ENCODE measurements around the gene HSPA1L. TPM values are rescaled to one million over a fixed set of nuclear protein-coding genes. Genes with fewer than 3 reads are reported as not detected.
"Not testable (repeated sequence)": the region's sequence is repeated elsewhere in the genome, so short reads cannot be mapped to it uniquely, and the experiment has no call there.

HSPA1L gene
- total and polyA plus RNA-seq, 2 donors (not counting 1 experiment from before 2014, with no cell fraction given), result 0.81 to 2.0 TPM

- H4K20me1 ChIP-seq (ENCODE audit: control insufficient read depth, insufficient read depth, low read length, poor library complexity, severe bottlenecking); H3K79me2 ChIP-seq (ENCODE audit: control insufficient read depth, insufficient read depth, low read length); H3K27me3 ChIP-seq (replicated peaks in 1 of 4; ENCODE audit: control extremely low read depth in 1 of 4, control insufficient read depth in 3 of 4, insufficient read depth in 4 of 4, low read length in 3 of 4); DNase-seq; H3K9ac ChIP-seq (ENCODE audit: low read length); H3K36me3 ChIP-seq (replicated peaks in 1 of 2; ENCODE audit: control extremely low read depth in 1 of 2, control insufficient read depth in 1 of 2, extremely low read depth in 1 of 2, insufficient read depth in 2 of 2, low read length in 1 of 2); H3K27me3 Mint-ChIP-seq; H3K27ac Mint-ChIP-seq; H3K4me2 ChIP-seq (replicated peaks; ENCODE audit: low read depth, low read length, poor library complexity, severe bottlenecking); H2AFZ ChIP-seq (ENCODE audit: insufficient read depth, low read depth, low read length, poor library complexity, severe bottlenecking); H3K9me3 ChIP-seq (ENCODE audit: control extremely low read depth in 1 of 3, control insufficient read depth in 2 of 3, insufficient read depth in 1 of 3, low read length in 2 of 3); H3K4me3 Mint-ChIP-seq; H3K9me3 Mint-ChIP-seq (ENCODE audit: insufficient read depth); ATAC-seq (ENCODE audit: low read depth); intact Hi-C loops (cut with micrococcal nuclease); H3K27ac ChIP-seq (ENCODE audit: low read length in 2 of 2); H3K4me3 ChIP-seq (ENCODE audit: control extremely low read depth in 1 of 5, extremely low read depth in 1 of 5, insufficient read depth in 1 of 5, low read depth in 2 of 5, low read length in 4 of 5): not testable (repeated sequence)
- WGBS (ENCODE audit: insufficient coverage), result 45% methylated on average over 4 of the region's 9 CpGs
- peaks cover 22 to 35% of the 10 kb centered on the region in 2 donors for H3K4me1 ChIP-seq (ENCODE audit: control insufficient read depth in 2 of 2, insufficient read depth in 2 of 2, low read length in 2 of 2)
- CTCF ChIA-PET, result interaction anchor here (1.4 kb wide), 1 partner anchor 94 kb away, joined by 4 read pairs; no protein-coding TSS in a partner anchor
- H3K4me1 Mint-ChIP-seq, result peaks cover 31% of the 10 kb centered on the region
- POLR2A ChIA-PET, result interaction anchor here (0.7 kb wide), 1 partner anchor 276 kb away, joined by 3 read pairs; the partner anchor contains the start of gene NFKBIL1
Measured at GRCh38 chr6:31823592-31824196, 8.6 kb upstream of the HSPA1L start.

- Mint-ChIP-seq H3K4me1 (peaks cover 35% of the 10 kb centered on the region), H3K27ac (peak overlapping the region; percentile 98), H3K4me3 (peak overlapping the region; percentile 89), H3K9me3 (ENCODE audit: insufficient read depth) (no peaks in the 10 kb centered on the region), H3K27me3 (no peaks in the 10 kb centered on the region)
- TF ChIP-seq CTCF (IDR thresholded peaks at IDR 0.05) (no peak), EZH2 (IDR thresholded peaks at IDR 0.05; ENCODE audit: borderline replicate concordance, insufficient read depth, low read depth, low read length, poor library complexity, severe bottlenecking) (no peak)
- H3K79me2 ChIP-seq (ENCODE audit: control insufficient read depth, insufficient read depth, low read length), result no peaks in the 10 kb centered on the region
- peaks cover 30 to 46% of the 10 kb centered on the region in 2 donors for H3K4me1 ChIP-seq (ENCODE audit: control insufficient read depth in 2 of 2, insufficient read depth in 2 of 2, low read length in 2 of 2)
- H4K20me1 ChIP-seq (ENCODE audit: control insufficient read depth, insufficient read depth, low read length, poor library complexity, severe bottlenecking), result no peaks in the 10 kb centered on the region
- intact Hi-C loops (cut with micrococcal nuclease), result no loop called here
- peak; percentile 74 for DNase-seq
- peak overlapping the region in 4 of 5 experiments; percentile 59 to 79 (median 72) for H3K4me3 ChIP-seq (ENCODE audit: control extremely low read depth in 1 of 5, extremely low read depth in 1 of 5, insufficient read depth in 1 of 5, low read depth in 2 of 5, low read length in 4 of 5)
- no peaks in the 10 kb centered on the region for H3K9me3 ChIP-seq (ENCODE audit: control extremely low read depth in 1 of 3, control insufficient read depth in 2 of 3, insufficient read depth in 1 of 3, low read length in 2 of 3)
- peak overlapping the region; percentile 83 for H3K4me2 ChIP-seq (replicated peaks; ENCODE audit: low read depth, low read length, poor library complexity, severe bottlenecking)
- ATAC-seq (ENCODE audit: low read depth), result peak; percentile 46
- H3K27ac ChIP-seq (ENCODE audit: low read length in 2 of 2), result peak overlapping the region; percentile 77 to 78
- H3K27me3 ChIP-seq (replicated peaks in 1 of 4; ENCODE audit: control extremely low read depth in 1 of 4, control insufficient read depth in 3 of 4, insufficient read depth in 4 of 4, low read length in 3 of 4), result no peaks in the 10 kb centered on the region
- ChIA-PET CTCF (interaction anchor here (0.7 kb wide), 1 partner anchor 8 kb away, joined by 3 read pairs; no protein-coding TSS in a partner anchor), POLR2A (interaction anchor here (0.6 to 1.2 kb wide), 6 partner anchors 15 to 170 kb away, joined by 3 to 8 read pairs (median 5); partner anchors contain the start of genes BAG6, LSM2 and VARS1)
- peak overlapping the region; percentile 84 for H2AFZ ChIP-seq (ENCODE audit: insufficient read depth, low read depth, low read length, poor library complexity, severe bottlenecking)
- H3K36me3 ChIP-seq (replicated peaks in 1 of 2; ENCODE audit: control extremely low read depth in 1 of 2, control insufficient read depth in 1 of 2, extremely low read depth in 1 of 2, insufficient read depth in 2 of 2, low read length in 1 of 2), result no peaks in the 10 kb centered on the region
- WGBS (ENCODE audit: insufficient coverage), result 3% methylated on average over 15 of the region's 25 CpGs
- peak overlapping the region; percentile 75 for H3K9ac ChIP-seq (ENCODE audit: low read length)
Measured at GRCh38 chr6:31822036-31822821, 7.1 kb upstream of the HSPA1L start.
